ENCODE results near the gene LRTM1.

The LRTM1 gene

GRCh38 chr3:54928046-54928770 lies at the start of gene LRTM1:
Gene LRTM1, minus strand, starts transcription at chr3:54928059. Its CDS starts 148 bp downstream, at chr3:54927911.
- no peak for DNase-seq (ENCODE audit: low read depth)

- no peak for DNase-seq (ENCODE audit: low read depth)
These were observed 49.6 kb upstream of the LRTM1 start for GRCh38 chr3:54977439-54977838.

GRCh38 chr3:54970895-54971294 lies 43.0 kb upstream of the LRTM1 start:
- DNase-seq (ENCODE audit: low read depth), result peak; percentile 32

GRCh38 chr3:54969652-54970051 lies 41.8 kb upstream of the LRTM1 start:
- DNase-seq (ENCODE audit: low read depth), result no peak

GRCh38 chr3:54968546-54969172 lies 40.8 kb upstream of the LRTM1 start:
- no peak for DNase-seq (ENCODE audit: low read depth)

GRCh38 chr3:54967731-54968161 lies 39.9 kb upstream of the LRTM1 start:
- DNase-seq (ENCODE audit: low read depth), result no peak

GRCh38 chr3:54966979-54967378 lies 39.1 kb upstream of the LRTM1 start:
- no peak for DNase-seq (ENCODE audit: low read depth)

GRCh38 chr3:54965746-54966145 lies 37.9 kb upstream of the LRTM1 start:
- DNase-seq (ENCODE audit: low read depth), result no peak

- no peak for DNase-seq (ENCODE audit: low read depth)
These were observed 36.2 kb upstream of the LRTM1 start for GRCh38 chr3:54964081-54964480.

GRCh38 chr3:54963641-54964040 lies 35.8 kb upstream of the LRTM1 start:
- DNase-seq (ENCODE audit: low read depth), result no peak

- DNase-seq (ENCODE audit: low read depth), result no peak
These were observed 34.3 kb upstream of the LRTM1 start for GRCh38 chr3:54962200-54962599.

- peak; percentile 51 for DNase-seq (ENCODE audit: low read depth)
These were observed 32.8 kb upstream of the LRTM1 start for GRCh38 chr3:54960701-54961100.

- no peak for DNase-seq (ENCODE audit: low read depth)
These were observed 32.2 kb upstream of the LRTM1 start for GRCh38 chr3:54960082-54960481.

GRCh38 chr3:54957711-54958110 lies 29.9 kb upstream of the LRTM1 start:
- DNase-seq (ENCODE audit: low read depth), result no peak

GRCh38 chr3:54955941-54956340 lies 28.1 kb upstream of the LRTM1 start:
- DNase-seq (ENCODE audit: low read depth), result no peak

- no peak for DNase-seq (ENCODE audit: low read depth)
These were observed 27.6 kb upstream of the LRTM1 start for GRCh38 chr3:54955496-54955895.

- no peak for DNase-seq (ENCODE audit: low read depth)
These were observed 26.7 kb upstream of the LRTM1 start for GRCh38 chr3:54954521-54954920.

- peak; percentile 46 for DNase-seq (ENCODE audit: low read depth)
These were observed 26.2 kb upstream of the LRTM1 start for GRCh38 chr3:54954022-54954421.

GRCh38 chr3:54951405-54951804 lies 23.5 kb upstream of the LRTM1 start:
- DNase-seq (ENCODE audit: low read depth), result peak; percentile 87

GRCh38 chr3:54950391-54951003 lies 22.6 kb upstream of the LRTM1 start:
- no peak for DNase-seq (ENCODE audit: low read depth)

- DNase-seq (ENCODE audit: low read depth), result no peak
These were observed 21.7 kb upstream of the LRTM1 start for GRCh38 chr3:54949491-54950044.

GRCh38 chr3:54941690-54942362 lies 14.0 kb upstream of the LRTM1 start:
- no peak for DNase-seq (ENCODE audit: low read depth)

All from fibroblast of gingiva (primary cell).